Fibroblast of the conjunctiva (primary cell): ENCODE data around the gene CEP164.

Experiments
- DNase-seq: peaks from one replicate; pipeline ENCODE4 v3.0.0-alpha.2; 2010; ENCODE audit warnings: low read depth

Gene CEP164

DNA sequence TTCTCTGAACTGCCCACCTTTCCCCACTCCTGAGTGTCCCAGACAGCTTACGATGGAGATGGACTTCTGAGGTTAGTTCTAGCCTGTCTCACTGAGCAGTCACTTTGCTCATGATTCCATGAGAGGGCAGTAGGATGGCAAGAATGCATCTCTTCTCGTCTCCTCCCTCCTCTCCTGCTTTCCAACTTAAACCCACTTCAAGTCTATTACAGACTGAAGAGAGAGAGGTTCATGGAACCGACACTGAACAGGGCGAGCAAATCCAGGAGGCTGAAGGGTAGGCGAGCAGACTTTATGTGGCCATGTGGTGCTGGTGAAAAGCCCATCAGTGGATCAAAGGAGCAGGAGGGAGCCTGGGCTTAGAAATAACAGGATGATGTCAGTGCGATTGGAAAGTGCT is 38.6 kb downstream of the CEP164 start:
- DNase-seq: no peak

DNA sequence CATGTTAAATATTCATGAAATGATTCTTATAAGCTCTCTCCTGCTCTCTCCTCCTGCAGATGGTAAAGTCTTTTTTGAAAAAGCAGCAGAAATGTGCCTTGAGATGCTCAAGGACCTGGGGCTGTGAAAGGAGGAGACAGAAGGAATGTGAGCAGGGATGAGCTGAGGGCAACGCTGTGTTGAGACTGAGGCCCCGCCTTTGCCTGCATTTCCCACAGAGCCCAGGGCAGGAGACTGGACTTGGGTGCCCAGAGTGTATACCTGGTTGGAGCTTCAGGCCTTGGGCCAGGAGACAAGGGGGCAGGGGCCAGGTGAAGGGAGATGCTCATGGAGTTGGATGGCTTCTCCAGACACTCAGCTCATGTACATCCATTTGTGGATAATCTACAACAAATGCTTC is 39.2 kb downstream of the CEP164 start:
- no peak for DNase-seq

DNA sequence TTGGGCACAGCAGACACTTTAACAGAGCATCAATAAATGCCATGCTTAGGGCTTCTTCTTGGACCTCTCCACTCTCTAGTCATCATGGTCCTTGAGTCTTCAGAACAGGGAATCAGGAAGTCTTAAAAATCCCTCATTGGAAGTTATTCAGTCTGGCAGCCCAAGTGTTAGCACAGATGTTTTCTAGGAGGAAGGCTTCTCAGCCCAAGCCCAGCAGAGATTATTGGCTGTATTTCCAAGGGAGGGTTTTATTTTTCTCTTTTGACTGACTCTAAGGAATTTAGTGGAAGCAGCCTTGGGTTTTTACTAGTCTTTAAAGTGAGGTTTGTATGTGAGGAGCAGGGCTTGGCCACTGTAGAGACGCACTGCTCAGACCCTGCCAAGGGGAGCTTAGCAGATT is 41.9 kb downstream of the CEP164 start:
- DNase-seq: no peak

DNA sequence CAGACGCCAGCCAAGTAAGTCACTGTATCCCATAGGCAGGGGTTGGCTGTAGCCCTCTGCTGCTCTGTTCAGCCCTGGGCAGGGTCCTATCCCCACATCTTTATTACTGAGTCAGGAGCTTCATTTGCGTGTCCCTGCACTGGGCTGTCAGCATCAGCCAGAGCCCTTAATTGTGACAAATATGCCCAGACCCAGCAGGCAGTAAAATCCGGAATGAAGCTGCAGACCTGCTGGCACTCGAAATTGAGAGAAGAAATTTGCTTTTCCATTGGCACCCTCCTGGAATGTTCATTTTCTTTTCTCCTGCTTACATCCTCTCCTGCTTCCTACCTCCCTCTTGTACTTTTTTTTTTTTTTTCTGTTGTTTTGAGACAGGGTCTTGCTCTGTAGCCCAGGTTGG is 43.8 kb downstream of the CEP164 start:
- no peak for DNase-seq

DNA sequence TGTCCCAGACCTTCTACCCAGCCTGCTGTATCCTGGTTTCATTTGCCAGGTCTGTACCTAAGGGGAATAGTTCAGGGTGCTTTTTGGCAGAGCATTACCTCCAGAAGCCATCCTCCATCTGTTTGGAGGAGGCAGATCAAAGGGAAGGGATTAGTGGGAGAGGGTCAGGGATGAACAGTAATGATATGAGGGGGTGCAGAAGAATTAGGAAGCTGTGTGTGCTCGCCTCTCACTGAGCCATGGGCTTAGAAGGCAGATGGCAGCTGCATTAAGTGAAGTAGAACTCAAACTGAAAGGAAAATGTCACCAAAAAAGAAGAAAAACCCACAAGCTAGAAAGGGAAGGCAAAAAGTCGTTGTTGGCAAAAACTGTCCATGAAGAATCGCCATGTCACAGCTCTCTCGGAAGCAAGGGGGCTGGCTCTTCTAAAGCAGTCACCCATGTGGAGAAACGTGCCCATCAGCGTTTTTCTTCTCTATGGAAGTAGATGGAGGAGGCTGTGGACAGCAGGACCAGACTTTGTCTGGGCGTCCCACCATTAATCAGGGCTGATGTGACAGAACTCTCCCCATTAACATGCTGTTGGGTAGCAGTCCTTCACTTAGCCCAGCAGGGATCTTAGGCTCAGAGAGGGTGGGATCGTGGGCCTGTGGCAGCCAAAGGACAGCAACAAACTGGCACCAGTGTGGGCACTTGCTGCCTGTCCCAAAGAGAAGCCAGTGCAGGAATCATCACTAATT is 46.8 kb downstream of the CEP164 start:
- DNase-seq: no peak

DNA sequence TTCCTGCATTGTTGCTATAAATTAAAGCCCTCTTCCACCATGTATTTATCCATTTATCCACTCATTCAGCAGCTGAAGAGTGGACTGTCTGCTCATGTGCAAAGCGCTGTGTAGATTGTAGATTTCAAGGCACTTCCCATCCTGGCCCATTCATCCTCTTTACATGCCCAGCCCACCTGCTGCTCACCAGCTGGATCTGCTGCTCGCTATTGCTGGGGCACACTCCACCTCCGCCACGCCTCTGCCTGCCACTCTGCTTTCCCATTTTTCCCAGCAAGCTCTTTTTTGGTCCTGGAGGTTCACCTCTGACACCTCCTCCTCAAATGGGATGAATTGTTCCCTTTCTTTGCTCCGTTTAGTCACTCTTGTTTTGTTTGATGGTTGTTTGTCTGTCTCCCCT is 48.3 kb downstream of the CEP164 start:
- no peak for DNase-seq

DNA sequence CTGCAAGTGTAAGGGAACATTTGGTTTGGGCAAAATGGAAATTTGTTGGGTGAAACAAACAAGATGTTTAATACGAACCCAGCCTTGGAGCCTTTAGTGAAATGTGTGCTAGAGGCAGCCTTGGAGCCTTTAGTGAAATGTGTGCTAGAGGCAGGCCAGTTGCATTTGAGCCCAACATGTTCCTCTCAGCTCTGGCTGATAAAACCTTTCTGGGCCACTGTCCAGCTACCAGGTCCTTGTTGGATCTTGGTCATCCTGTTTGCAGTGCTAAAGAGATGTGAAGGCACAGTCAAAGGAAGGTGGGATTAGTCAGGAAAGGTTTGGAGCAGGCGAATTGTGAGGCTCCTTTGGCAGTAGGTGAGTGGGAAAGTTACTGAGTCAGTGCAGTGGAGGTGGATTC is 48.9 kb downstream of the CEP164 start:
- DNase-seq: no peak

DNA sequence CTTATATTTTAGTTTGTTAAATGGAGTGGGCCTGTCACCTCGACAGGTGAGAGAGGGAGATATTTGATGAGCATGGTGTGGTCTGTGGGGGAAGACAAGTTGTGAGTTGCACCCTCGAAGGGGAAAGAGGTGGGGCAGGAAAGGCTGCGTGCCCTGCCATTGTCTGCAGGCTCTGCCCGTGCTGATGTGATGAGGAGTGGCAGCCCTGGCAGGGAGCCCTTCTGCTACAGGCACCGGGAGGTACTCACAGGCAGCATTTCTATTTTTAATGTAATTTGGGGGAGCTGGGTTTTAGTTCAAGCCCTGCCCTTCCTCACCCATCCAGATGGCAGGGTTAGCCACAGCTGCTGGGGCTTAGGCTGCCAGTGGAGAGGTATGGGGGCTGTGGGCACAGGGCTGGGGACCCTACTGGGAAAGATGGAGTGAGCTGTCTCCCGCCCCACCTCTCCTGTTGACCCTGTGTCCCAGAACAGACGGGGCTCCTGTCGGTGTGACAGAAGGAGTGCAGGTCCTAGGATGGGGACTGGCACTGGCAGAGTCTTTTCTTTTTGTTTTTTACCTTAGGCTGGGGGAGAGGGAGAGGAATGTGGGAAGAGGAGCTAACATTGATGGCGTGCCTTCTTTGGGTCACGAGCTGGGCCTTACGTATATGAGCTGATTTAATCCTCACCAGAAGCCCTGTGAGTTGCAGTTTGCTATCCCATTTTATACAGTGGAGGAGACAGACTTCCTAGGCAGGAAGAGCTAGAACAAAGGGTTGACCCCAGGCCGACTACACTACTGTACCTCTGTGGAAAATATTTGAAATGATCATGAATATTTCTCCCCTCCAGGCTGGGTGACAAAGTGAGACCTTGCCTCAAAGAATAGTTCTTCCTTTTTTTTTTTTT is 51.6 kb downstream of the CEP164 start:
- DNase-seq: no peak

DNA sequence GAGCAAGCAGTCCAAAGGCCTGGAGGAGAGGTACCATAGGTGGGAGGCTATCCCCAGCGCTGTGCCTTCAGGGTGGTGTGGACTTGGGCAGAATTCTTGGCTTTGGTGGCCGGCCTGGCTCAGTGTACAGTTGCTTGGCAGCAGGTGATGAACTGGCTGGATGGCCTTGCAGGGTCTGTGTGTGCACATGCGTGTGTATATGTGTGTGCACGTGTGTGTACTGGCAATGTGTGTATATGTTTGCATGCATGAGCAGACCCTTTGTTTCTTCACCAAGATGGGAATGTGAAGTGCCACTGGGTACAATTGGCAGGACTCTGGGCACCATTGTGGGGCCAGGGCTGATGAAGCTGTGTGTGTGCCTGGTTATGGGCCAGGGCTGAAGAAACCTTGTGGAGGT is 53.0 kb downstream of the CEP164 start:
- no peak for DNase-seq

DNA sequence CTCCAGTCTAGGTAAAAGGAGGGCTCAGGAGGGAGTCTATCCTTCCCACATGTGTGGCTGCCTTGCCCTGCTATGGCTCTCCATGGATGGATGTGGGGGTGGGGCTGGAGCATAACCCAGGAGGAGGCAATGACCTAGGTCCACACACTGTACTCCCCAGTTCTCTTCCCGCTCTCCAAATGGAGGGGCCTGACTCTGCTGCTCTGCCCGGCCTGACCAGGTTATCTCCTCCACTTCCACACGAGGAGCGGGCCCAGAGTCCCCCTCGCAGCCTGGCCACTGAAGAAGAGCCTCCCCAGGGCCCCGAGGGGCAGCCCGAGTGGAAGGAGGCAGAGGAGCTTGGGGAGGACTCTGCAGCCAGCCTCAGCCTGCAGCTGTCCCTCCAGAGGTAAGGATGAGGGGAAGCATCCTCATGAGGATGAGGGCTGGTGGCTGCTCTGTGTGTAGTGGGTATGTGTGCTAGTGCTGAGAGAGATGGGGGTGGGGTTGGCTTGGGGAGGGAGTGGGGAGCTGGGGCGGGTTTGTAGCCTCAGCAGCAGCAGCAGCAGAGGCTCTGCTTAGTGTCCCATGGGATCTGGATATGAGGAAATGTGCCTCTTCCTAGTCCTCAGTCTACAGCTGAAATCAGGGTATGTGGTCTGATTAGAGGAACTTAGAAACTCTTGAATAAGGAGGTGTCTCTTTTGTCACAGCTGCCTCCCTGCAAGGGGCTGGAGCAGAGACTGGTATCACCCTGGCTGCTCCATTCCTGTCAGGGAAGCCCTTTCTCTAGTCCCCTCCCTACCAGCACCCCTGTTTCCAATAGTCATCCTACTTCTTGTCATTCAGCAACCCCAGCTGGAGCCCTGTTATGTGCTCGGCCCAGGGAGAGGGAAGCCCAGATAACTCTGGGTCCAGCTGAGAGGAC is 54.1 kb downstream of the CEP164 start:
- no peak for DNase-seq

DNA sequence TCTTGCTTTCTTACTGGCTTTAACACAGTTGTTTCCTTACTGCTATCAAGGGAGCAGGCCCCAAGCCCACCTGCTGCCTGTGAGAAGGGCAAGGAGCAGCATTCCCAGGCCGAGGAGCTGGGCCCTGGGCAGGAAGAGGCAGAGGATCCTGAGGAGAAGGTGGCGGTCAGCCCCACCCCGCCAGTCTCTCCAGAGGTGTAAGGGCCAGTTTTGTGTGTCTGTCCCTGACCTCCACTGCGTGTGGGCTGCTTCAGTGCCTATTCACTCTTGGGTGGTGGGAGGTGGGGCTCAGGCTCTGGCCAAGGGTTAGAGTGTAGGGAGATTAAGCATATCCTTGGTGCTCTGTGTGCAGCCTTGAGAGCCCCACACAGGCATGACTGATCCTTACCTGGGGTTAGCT is 55.1 kb downstream of the CEP164 start:
- DNase-seq: no peak

DNA sequence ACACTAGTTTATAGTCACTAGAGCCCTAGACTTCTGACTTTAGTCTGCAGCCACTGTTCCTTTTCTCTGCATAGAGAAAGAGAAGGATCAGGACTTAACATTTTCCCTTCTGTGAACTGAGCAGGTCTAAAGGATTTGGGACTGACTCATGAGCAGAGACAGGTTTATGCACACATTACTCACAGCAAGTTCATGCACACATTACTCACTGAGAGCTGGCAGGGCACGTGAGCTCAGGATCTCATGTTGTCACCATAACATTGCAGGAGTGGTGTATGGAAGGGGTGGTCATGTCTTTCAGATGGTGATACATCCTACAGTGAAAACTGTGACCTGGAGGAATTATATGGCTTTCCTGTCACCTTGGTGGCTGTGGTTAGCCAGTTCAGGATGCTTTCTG is 56.4 kb downstream of the CEP164 start:
- DNase-seq: peak; percentile 43

DNA sequence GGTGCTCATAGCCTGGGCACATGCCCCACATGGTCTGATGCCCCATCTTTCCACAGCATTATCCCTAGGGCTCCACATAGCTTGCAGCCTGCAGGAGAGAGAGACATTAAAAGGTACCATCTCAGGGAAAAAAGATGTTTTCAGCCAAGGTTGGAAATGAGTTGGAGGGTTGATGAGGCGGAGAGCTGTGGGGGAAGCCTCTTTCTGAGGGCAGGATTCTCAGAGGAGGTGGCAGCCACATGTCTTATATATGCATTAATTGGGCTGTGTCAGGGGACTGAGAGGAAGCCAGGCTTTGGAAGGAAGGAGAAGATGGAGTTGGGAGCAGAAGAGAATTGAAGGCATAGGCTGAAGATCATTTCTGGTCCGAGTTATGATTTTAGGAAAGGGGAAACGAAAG is 57.8 kb downstream of the CEP164 start:
- no peak for DNase-seq

DNA sequence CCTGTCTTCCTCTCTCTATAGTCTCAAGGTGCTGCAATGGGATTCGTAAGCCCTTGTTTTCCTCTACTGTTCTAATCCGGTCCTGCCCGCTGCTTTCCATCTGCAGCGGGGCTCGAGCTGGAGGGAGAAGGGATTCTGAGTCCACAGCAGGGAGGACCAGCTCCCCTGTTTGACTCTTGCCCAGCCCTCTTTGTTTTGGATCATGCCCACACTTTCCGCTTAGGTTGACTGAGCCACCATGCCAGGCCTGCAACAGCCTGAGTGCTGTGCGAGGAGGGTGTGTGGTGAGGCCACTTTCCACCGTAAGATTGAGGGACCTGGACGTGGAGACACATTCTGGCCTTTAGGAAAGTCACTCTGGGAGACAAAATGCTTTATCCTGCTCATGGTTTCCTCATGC is 58.3 kb downstream of the CEP164 start:
- DNase-seq: no peak

DNA sequence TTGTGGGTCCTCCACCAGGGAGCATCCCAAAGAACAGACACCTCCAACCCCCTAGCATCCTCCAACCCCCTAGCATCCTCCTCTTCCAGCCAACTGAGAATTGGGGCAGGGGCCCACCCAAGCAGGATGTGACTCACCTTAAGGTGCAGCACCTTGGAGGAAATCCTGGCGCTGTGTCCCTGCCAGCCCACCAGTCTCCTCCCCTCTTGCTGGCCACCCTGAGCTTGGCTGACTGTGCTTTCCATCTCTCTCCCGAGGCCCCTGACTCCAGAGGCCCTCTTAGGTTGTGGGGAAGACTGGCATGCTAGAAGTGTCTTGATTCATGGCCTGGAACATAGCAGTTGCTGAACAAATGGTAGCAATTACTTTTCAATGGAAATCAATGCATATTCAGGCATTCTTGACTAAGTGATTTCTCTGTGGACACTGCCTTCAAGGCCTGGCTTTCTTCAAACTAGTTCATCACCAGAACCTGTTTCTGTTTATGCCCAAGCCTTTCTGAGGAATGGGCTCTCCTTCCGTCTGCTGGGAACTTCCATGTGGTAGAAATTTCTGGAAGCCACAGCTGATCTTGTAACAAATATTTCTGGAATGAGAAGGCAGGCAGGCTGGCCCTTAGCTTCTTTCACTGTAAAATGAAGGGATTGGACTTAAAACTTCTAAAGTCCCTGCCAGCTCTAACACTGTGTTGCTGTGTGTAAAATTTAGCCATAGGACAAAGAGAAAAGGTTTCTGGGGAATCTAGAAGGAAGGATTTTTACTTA is 60.5 kb downstream of the CEP164 start:
- no peak for DNase-seq

DNA sequence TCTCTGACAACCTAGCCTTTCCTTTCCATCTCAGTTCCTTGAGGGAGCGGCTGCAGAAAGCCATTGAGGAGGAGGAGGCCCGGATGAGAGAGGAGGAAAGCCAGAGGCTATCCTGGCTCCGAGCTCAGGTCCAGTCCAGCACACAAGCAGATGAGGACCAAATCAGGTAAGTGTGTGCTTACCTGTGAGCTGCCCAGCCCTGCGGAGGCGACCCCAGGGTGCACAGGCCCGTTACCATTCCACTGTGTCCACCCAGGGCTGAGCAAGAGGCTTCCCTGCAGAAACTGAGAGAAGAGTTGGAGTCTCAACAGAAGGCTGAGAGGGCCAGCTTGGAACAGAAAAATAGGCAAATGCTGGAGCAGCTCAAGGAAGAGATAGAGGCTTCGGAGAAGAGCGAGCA is 63.1 kb downstream of the CEP164 start:
- no peak for DNase-seq

DNA sequence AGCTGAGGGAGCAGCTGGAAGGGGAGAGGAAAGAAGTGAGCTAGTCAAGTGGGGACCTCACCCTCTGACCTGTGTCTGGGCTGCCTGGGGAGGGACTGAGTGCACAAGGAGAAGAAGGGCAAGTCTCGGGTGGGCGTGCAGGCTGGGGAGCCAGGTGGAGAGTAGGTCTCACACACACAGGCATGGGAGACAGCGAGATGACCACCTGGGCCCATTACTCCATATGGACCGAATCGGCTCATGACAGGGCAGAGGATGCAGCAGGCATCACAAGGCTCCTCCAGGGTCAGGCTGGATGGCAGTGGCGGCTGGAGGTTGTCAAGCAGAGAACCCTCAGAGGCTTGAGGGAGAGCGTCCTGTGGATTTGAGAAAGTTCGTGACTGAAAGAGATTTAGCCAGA is 63.5 kb downstream of the CEP164 start:
- no peak for DNase-seq

DNA sequence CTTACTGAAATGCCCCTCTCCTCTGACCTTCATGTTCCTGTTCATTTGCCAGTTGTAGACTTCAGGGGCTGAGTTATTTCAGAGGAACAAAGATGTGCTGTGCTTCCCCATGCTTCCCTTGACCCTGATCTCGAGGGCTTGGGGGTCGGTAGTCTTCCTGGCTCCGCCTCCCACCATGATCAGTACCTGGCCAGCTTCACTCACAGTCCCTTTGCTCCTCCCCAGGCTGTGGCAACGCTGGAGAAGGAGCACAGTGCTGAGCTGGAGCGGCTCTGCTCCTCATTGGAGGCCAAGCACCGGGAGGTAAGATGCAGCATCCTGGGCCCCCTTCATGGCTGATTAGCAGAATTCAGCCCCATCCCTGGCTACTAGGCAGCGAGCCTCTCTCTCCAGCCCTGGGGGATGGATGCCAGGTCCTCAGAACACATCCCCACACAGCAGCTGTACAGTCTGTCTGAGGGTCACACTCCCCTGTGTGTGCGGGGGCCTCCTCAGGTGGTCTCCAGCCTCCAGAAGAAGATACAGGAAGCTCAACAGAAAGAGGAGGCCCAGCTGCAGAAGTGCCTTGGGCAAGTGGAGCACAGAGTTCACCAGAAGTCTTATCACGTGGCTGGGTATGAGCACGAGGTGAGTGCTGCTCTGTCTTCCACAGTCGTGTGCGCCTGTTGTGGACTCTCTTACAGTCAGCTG is 64.5 kb downstream of the CEP164 start:
- no peak for DNase-seq

DNA sequence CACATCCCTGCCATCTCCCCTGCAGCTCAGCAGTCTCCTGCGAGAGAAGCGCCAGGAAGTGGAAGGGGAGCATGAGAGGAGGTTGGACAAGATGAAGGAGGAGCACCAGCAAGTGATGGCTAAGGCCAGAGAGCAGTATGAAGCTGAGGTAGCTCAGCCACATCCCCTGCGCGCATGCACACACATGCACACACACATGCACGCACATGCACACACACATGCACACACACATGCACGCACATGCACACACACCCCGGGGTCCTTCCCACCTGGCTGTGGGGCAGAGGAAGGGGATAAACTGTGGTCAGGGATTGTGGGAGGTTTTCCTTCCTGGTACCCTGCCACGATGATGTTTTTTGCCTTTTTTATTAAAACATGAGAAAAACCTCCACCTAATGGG is 65.3 kb downstream of the CEP164 start:
- no peak for DNase-seq

DNA sequence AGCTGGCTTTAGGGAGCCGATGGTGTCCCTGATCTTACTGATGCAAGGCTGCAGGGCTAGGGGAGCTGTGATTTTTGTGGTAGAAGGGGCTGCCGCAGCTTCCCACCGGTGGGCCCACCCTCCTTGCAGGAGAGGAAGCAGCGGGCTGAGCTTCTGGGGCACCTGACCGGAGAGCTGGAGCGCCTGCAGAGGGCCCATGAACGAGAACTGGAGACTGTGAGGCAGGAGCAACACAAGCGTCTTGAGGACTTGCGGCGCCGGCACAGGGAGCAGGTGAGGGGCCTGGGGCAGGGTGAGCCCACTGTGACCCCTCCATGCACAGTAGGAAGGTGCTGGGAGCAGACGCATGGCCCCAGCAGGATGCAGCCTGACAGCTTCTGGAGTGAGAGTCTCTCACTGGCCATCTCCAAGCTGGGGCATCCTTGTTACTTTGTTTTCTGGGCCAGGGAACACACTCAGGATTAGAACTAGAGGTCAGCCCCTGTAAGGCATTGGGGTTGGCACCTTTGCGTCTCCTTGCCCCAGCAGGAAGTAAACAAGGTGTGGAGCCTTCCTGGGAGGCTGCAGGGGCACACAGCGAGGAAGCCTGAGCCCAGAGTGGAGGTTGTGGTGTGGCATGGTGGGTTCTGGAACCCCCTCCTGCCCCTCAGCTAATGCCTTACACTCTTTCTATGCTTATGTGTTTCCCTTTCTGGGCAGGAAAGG is 66.7 kb downstream of the CEP164 start:
- DNase-seq: no peak

DNA sequence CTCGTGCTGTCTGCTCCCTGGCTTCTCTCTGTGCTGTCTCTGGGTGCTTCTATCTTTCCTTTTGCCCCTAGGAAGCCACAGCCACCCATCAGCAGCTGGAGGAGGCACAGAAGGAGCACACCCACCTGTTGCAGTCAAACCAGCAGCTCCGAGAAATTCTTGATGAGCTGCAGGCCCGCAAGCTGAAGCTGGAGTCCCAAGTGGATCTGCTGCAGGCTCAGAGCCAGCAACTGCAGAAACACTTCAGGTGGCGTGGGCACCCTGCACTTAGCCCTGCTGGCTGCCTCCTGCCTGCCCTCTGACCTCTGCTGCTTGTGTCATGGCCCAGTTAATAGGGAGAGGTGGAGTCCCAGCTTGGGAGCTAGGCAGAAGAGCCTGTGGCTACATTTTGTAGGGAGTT is 67.8 kb downstream of the CEP164 start:
- DNase-seq: no peak
